ENCODE results near the gene PITPNC1.

DNA sequence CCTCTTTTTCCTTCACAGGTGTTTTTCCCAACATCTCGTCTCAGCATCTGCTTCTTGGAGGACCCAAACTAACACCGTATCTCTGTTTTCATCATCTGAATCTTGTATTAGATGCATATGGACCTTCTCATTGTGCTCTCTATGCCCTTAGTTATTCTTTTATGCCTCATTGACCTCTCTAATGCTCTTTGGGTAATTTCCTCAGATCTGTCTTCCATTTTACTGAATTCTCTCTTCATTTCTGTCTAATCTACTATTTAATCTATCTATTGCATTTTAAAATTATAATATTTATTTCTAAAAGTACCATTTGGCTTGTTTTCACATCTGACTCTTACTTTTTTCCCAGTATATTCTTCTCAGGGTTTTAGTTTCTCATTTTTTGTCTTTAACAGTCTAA is 81.1 kb downstream of the PITPNC1 start:
- TF ChIP-seq, protein P1, sequence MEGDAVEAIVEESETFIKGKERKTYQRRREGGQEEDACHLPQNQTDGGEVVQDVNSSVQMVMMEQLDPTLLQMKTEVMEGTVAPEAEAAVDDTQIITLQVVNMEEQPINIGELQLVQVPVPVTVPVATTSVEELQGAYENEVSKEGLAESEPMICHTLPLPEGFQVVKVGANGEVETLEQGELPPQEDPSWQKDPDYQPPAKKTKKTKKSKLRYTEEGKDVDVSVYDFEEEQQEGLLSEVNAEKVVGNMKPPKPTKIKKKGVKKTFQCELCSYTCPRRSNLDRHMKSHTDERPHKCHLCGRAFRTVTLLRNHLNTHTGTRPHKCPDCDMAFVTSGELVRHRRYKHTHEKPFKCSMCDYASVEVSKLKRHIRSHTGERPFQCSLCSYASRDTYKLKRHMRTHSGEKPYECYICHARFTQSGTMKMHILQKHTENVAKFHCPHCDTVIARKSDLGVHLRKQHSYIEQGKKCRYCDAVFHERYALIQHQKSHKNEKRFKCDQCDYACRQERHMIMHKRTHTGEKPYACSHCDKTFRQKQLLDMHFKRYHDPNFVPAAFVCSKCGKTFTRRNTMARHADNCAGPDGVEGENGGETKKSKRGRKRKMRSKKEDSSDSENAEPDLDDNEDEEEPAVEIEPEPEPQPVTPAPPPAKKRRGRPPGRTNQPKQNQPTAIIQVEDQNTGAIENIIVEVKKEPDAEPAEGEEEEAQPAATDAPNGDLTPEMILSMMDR (IDR thresholded peaks at IDR 0.05; ENCODE audit: low read length), result no peak
- TF ChIP-seq EZH2 (IDR thresholded peaks at IDR 0.05; ENCODE audit: borderline replicate concordance, low read length), result no peak

Measured in OCI-LY1 (cell line).